HEK293 (cell line): ENCODE data around the gene FES.

ENCODE experiments used
- GLI4 ChIP-seq: fragments of 450-650 bp; formaldehyde crosslinking; IDR thresholded peaks from 2 replicates; pipeline ENCODE4 v1.5.1; 2016; ENCODE audit warnings: missing biosample characterization, missing genetic modification characterization
- ZBTB10 ChIP-seq: fragments of 450-650 bp; formaldehyde crosslinking; IDR thresholded peaks from 2 replicates; pipeline ENCODE4 v1.5.1; 2016; ENCODE audit warnings: missing biosample characterization, missing genetic modification characterization
- ZBTB49 ChIP-seq: fragments of 450-650 bp; formaldehyde crosslinking; IDR thresholded peaks from 2 replicates; pipeline ENCODE4 v1.5.1; 2016; ENCODE audit warnings: missing biosample characterization, missing genetic modification characterization, low read depth
- ZNF140 ChIP-seq: fragments of 450-650 bp; formaldehyde crosslinking; IDR thresholded peaks from 2 replicates; pipeline ENCODE4 v1.5.1; 2016; ENCODE audit warnings: missing biosample characterization, missing genetic modification characterization
- ZNF148 ChIP-seq: fragments of 450-650 bp; formaldehyde crosslinking; IDR thresholded peaks from 2 replicates; pipeline ENCODE4 v1.5.0; 2017; ENCODE audit warnings: missing biosample characterization, missing genetic modification characterization, borderline replicate concordance
- ZNF274 ChIP-seq, 2 experiments: fragments of 200-500 bp in 1 of 2; fragments of 450-650 bp in 1 of 2; sonication (Bioruptor generic) in 1 of 2; formaldehyde crosslinking in 1 of 2; IDR thresholded peaks; 2 replicates each; pipeline versions ENCODE4 v1.5.1 to v1.6.1; 2014 to 2016; ENCODE audit warnings: borderline replicate concordance in 1 of 2, inconsistent platforms in 1 of 2, low read length in 1 of 2, missing biosample characterization in 1 of 2, missing genetic modification characterization in 1 of 2
- ZNF280C ChIP-seq: fragments of 450-650 bp; formaldehyde crosslinking; IDR thresholded peaks from 2 replicates; pipeline ENCODE4 v1.5.1; 2016; ENCODE audit warnings: missing biosample characterization, missing genetic modification characterization
- ZNF292 ChIP-seq: fragments of 450-650 bp; formaldehyde crosslinking; IDR thresholded peaks from 2 replicates; pipeline ENCODE4 v1.5.1; 2016; ENCODE audit warnings: low read depth, missing biosample characterization, missing genetic modification characterization, borderline replicate concordance
- ZNF366 ChIP-seq: fragments of 450-650 bp; formaldehyde crosslinking; conservative IDR thresholded peaks from 2 replicates; pipeline ENCODE4 v1.5.1; 2016; ENCODE audit warnings: missing biosample characterization, missing genetic modification characterization
- ZNF37A ChIP-seq: fragments of 450-650 bp; IDR thresholded peaks from 2 replicates; pipeline ENCODE4 v1.5.1; 2018; ENCODE audit warnings: missing biosample characterization, missing genetic modification characterization
- ZNF426 ChIP-seq: fragments of 450-650 bp; formaldehyde crosslinking; IDR thresholded peaks from 2 replicates; pipeline ENCODE4 v1.5.1; 2017; ENCODE audit warnings: missing biosample characterization, missing genetic modification characterization, mild to moderate bottlenecking, inconsistent platforms, moderate library complexity
- ZNF544 ChIP-seq: fragments of 450-650 bp; formaldehyde crosslinking; IDR thresholded peaks from 2 replicates; pipeline ENCODE4 v1.5.0; 2017; ENCODE audit warnings: missing biosample characterization, missing genetic modification characterization
- ZNF660 ChIP-seq: fragments of 450-650 bp; IDR thresholded peaks from 2 replicates; pipeline ENCODE4 v1.5.1; 2018; ENCODE audit warnings: missing biosample characterization, mild to moderate bottlenecking, missing genetic modification characterization
- ZNF777 ChIP-seq: fragments of 450-650 bp; formaldehyde crosslinking; IDR thresholded peaks from 2 replicates; pipeline ENCODE4 v1.5.1; 2017; ENCODE audit warnings: missing biosample characterization, missing genetic modification characterization, borderline replicate concordance
- TF ChIP-seq, protein P1 (sequence below): fragments of 450-650 bp; formaldehyde crosslinking; IDR thresholded peaks from 2 replicates; pipeline ENCODE4 v1.5.1; 2017; ENCODE audit warnings: missing biosample characterization, missing genetic modification characterization
- TF ChIP-seq, protein P2 (sequence below): fragments of 450-650 bp; formaldehyde crosslinking; IDR thresholded peaks from 2 replicates; pipeline ENCODE4 v1.5.1; 2016; ENCODE audit warnings: missing biosample characterization, missing genetic modification characterization
- TF ChIP-seq, protein P3 (sequence below): IDR thresholded peaks from 2 replicates; pipeline ENCODE4 v1.6.1; 2011; ENCODE audit warnings: mild to moderate bottlenecking, low read depth, low read length, borderline replicate concordance
- TF ChIP-seq, protein P4 (sequence below): fragments of 450-650 bp; formaldehyde crosslinking; IDR thresholded peaks from 2 replicates; pipeline ENCODE4 v1.5.1; 2016; ENCODE audit warnings: missing biosample characterization, missing genetic modification characterization
- TF ChIP-seq, protein P5 (sequence below): fragments of 450-650 bp; formaldehyde crosslinking; IDR thresholded peaks from 2 replicates; pipeline ENCODE4 v1.5.1; 2017; ENCODE audit warnings: missing biosample characterization, missing genetic modification characterization

The FES gene

GRCh38 chr15:90931828-90932659, 47.7 kb downstream of the FES start, which contains the start of gene HDDC3 (continued):
- TF ChIP-seq ZNF274 (IDR thresholded peaks at IDR 0.05; ENCODE audit: low read length) (no peak), ZNF274 (tag by site-specific recombination; IDR thresholded peaks at IDR 0.05; ENCODE audit: borderline replicate concordance) (no peak), ZNF660 (tag by site-specific recombination) (peak; percentile 94), ZNF777 (tag by site-specific recombination) (no peak; the same call in 1 of the 2 replicates), ZNF544 (tag by site-specific recombination) (no peak), ZNF140 (no peak), ZNF292 (no peak), ZBTB10 (peak; percentile 74), ZNF426 (tag by site-specific recombination) (no peak), ZNF37A (tag by site-specific recombination) (no peak), GLI4 (tag by site-specific recombination) (peak; percentile 32; the same call in 1 of the 2 replicates), ZNF280C (no peak), ZBTB49 (no peak), ZNF366 (no peak), ZNF148 (tag by site-specific recombination) (no peak)
- TF ChIP-seq, protein P1, sequence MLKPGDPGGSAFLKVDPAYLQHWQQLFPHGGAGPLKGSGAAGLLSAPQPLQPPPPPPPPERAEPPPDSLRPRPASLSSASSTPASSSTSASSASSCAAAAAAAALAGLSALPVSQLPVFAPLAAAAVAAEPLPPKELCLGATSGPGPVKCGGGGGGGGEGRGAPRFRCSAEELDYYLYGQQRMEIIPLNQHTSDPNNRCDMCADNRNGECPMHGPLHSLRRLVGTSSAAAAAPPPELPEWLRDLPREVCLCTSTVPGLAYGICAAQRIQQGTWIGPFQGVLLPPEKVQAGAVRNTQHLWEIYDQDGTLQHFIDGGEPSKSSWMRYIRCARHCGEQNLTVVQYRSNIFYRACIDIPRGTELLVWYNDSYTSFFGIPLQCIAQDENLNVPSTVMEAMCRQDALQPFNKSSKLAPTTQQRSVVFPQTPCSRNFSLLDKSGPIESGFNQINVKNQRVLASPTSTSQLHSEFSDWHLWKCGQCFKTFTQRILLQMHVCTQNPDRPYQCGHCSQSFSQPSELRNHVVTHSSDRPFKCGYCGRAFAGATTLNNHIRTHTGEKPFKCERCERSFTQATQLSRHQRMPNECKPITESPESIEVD, result no peak
- TF ChIP-seq, protein P2, sequence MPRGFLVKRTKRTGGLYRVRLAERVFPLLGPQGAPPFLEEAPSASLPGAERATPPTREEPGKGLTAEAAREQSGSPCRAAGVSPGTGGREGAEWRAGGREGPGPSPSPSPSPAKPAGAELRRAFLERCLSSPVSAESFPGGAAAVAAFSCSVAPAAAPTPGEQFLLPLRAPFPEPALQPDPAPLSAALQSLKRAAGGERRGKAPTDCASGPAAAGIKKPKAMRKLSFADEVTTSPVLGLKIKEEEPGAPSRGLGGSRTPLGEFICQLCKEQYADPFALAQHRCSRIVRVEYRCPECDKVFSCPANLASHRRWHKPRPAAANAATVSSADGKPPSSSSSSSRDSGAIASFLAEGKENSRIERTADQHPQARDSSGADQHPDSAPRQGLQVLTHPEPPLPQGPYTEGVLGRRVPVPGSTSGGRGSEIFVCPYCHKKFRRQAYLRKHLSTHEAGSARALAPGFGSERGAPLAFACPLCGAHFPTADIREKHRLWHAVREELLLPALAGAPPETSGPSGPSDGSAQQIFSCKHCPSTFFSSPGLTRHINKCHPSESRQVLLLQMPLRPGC (tag by site-specific recombination), result peak; percentile 60
- TF ChIP-seq, protein P3, sequence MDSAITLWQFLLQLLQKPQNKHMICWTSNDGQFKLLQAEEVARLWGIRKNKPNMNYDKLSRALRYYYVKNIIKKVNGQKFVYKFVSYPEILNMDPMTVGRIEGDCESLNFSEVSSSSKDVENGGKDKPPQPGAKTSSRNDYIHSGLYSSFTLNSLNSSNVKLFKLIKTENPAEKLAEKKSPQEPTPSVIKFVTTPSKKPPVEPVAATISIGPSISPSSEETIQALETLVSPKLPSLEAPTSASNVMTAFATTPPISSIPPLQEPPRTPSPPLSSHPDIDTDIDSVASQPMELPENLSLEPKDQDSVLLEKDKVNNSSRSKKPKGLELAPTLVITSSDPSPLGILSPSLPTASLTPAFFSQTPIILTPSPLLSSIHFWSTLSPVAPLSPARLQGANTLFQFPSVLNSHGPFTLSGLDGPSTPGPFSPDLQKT, result no peak
- TF ChIP-seq, protein P4, sequence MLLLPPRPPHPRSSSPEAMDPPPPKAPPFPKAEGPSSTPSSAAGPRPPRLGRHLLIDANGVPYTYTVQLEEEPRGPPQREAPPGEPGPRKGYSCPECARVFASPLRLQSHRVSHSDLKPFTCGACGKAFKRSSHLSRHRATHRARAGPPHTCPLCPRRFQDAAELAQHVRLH (tag by site-specific recombination), result peak; percentile 52; the same call in 1 of the 2 replicates
- TF ChIP-seq, protein P5, sequence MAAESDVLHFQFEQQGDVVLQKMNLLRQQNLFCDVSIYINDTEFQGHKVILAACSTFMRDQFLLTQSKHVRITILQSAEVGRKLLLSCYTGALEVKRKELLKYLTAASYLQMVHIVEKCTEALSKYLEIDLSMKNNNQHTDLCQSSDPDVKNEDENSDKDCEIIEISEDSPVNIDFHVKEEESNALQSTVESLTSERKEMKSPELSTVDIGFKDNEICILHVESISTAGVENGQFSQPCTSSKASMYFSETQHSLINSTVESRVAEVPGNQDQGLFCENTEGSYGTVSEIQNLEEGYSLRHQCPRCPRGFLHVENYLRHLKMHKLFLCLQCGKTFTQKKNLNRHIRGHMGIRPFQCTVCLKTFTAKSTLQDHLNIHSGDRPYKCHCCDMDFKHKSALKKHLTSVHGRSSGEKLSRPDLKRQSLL (tag by site-specific recombination), result 0 out of 2 replicates have a peak, but pooled peaks have one; percentile 55
